Vagina (tissue), 2 donors: ENCODE results near the gene CST11.

Experiments used
- CTCF ChIP-seq, 3 experiments: fragments of 450-650 bp in 2 of 3; fragments of 200-600 bp in 1 of 3; sonication (generic) in 1 of 3; IDR thresholded peaks; one replicate each; pipeline ENCODE4 v1.5.1; 2017 to 2019; ENCODE audit warnings: antibody characterized with exemption in 3 of 3, mild to moderate bottlenecking in 2 of 3, moderate library complexity in 2 of 3
- POLR2A ChIP-seq, 2 donors: fragments of 450-650 bp; IDR thresholded peaks; one replicate each; pipeline ENCODE4 v1.6.1; 2017; ENCODE audit warnings: antibody characterized with exemption in 2 of 2, mild to moderate bottlenecking in 2 of 2, moderate library complexity in 2 of 2

DNA sequence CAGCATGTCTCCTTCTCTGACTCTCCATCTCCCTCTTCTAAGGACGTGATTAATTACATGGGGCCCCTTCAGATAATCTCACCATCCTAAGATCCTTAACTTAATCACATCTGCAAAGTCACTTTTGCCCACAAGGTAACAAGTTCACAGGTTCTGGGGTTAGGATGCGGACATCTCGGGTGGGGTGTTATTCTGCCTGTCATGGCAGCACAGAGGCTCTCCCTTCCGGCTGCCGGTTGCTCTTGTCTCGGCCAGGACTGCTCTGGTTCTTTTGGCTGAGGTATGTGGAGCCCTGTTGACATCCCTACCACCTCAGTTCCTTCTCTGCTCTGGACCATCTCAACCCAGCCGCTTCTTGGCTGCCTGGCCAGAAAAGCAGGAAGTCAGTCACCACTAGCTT, 4.2 kb upstream of the CST11 start:
- no peak for TF ChIP-seq CTCF (IDR thresholded peaks at IDR 0.05)
- no peak for TF ChIP-seq POLR2A (IDR thresholded peaks at IDR 0.05)
